Fibroblast of lung (primary cell): ENCODE measurements around the gene MAEA. TPM values are rescaled to one million over a fixed set of nuclear protein-coding genes. Genes with fewer than 3 reads are reported as not detected.

ENCODE experiments used
- DNase-seq, 2 donors: peaks; one replicate each; pipeline versions ENCODE4 v3.0.0 to v3.0.0-alpha.2; 2010; ENCODE audit warnings: low read depth in 2 of 2
- H2AFZ ChIP-seq: 2 replicates; pipeline ENCODE4 v1.5.1; 2012; ENCODE audit warnings: low read length, control low read depth, inconsistent platforms
- H3K27ac ChIP-seq: 2 replicates; pipeline ENCODE4 v1.5.1; 2011; ENCODE audit warnings: low read length, control low read depth; ENCODE audit not compliant: insufficient read depth
- H3K27me3 ChIP-seq: 2 replicates; pipeline ENCODE4 v1.5.1; 2011; ENCODE audit warnings: mild to moderate bottlenecking, low read length; ENCODE audit not compliant: control insufficient read depth, insufficient read depth
- H3K36me3 ChIP-seq: 2 replicates; pipeline ENCODE4 v1.5.1; 2011; ENCODE audit warnings: low read length; ENCODE audit not compliant: control insufficient read depth, insufficient read depth
- H3K4me1 ChIP-seq: 2 replicates; pipeline ENCODE4 v1.5.1; 2011; ENCODE audit warnings: low read length; ENCODE audit not compliant: control insufficient read depth, insufficient read depth; ENCODE audit errors: extremely low read depth
- H3K4me2 ChIP-seq: 2 replicates; pipeline ENCODE4 v1.5.1; 2011; ENCODE audit warnings: low read length, control low read depth; ENCODE audit not compliant: insufficient read depth; ENCODE audit errors: extremely low read depth
- H3K4me3 ChIP-seq, 4 experiments: fragments of 200-600 bp in 1 of 4; sonication (generic) in 1 of 4; replicated peaks in 1 of 4; 2 replicates each; pipeline ENCODE4 v1.5.1; 2011 to 2016; ENCODE audit warnings: low read length in 4 of 4, low read depth in 3 of 4, mild to moderate bottlenecking in 3 of 4, control low read depth in 2 of 4, inconsistent platforms in 1 of 4, mixed read lengths in 1 of 4; ENCODE audit not compliant: insufficient read depth in 1 of 4; ENCODE audit errors: control extremely low read depth in 1 of 4
- H3K79me2 ChIP-seq: 2 replicates; pipeline ENCODE4 v1.5.1; 2012; ENCODE audit warnings: mild to moderate bottlenecking, low read length, inconsistent platforms; ENCODE audit not compliant: control insufficient read depth, insufficient read depth
- H3K9ac ChIP-seq: 2 replicates; pipeline ENCODE4 v1.5.1; 2011; ENCODE audit warnings: mild to moderate bottlenecking, low read length, control low read depth; ENCODE audit not compliant: insufficient read depth
- H3K9me3 ChIP-seq: 2 replicates; pipeline ENCODE4 v1.5.1; 2012; ENCODE audit warnings: low read depth, low read length; ENCODE audit not compliant: control insufficient read depth, insufficient read depth
- H4K20me1 ChIP-seq: 2 replicates; pipeline ENCODE4 v1.5.1; 2011; ENCODE audit warnings: low read length; ENCODE audit not compliant: control insufficient read depth, insufficient read depth; ENCODE audit errors: extremely low read depth
- EZH2 ChIP-seq: IDR thresholded peaks from 2 replicates; pipeline ENCODE4 v1.5.1; 2012; ENCODE audit warnings: low read length, control low read depth, mild to moderate bottlenecking; ENCODE audit errors: missing control alignments
- polyA plus RNA-seq, 2 donors: library from polyadenylated mRNA; depleted of rRNA in 1 of 2; stranded (reverse) in 1 of 2; unstranded in 1 of 2; fragments of >200 nt; gene quantifications; 2 replicates each; pipeline ENCODE4 v1.2.1, GENCODE V29; 2011 to 2012; ENCODE audit warnings: missing spikeins in 1 of 2
- total RNA-seq: library from RNA; depleted of rRNA; stranded (reverse); fragments of >200 nt; gene quantifications from 2 replicates; pipeline ENCODE4 v1.2.1, GENCODE V29; 2014
- TF ChIP-seq, protein P1 (sequence below), 2 donors: IDR thresholded peaks in 1 of 2; conservative IDR thresholded peaks in 1 of 2; 1 replicate in 1 of 2; 2 replicates in 1 of 2; pipeline ENCODE4 v1.5.1; 2011 to 2012; ENCODE audit warnings: low read length in 2 of 2, control low read depth in 1 of 2, inconsistent platforms in 1 of 2, low read depth in 1 of 2, mild to moderate bottlenecking in 1 of 2

MAEA gene
- total and polyA plus RNA-seq, 2 donors (not counting 1 experiment from before 2014, with no cell fraction given): 44.3 to 53.8 TPM

DNA sequence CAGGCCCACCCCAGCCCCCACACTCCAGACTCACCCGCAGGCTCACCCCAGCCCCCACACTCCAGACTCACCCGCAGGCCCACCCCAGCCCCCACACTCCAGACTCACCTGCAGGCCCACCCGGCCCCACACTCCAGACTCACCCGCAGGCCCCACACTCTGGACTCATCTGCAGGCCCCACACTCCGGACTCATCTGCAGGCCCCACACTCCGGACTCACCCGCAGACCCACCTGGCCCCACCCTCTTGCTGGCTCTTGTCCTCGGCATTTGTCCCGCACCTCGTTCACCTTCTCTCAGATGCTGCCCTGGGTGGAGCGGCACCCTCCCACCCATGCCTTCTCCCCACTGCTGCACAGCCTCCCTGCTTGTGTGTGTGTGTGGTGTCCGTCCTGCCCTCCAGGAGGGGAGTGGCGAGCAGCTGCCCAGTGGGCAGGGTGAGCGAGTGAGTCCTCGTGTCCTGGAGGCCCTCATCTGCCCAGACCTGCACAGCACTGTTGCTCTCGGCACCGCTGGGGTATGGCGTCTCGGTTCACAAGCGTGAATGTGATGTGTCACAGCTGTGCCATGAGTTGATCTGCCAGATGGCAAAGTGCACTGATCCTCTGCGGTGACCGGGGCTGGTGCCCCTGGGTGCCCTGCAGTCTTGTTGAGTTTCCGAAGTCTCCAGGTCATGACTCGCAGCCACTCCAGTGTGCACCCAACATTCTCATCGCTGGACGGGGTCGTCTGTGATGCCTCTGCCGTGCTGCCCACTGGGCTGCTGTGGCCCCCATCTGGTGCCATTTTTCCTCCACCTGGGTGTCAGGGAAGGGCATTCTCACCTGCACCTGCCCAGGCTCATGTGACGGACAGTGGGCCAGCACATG is 27.7 kb downstream of the MAEA start:
- Histone ChIP-seq H3K9ac (no peak overlapping the region), H3K4me1 (no peaks in the 10 kb centered on the region), H3K79me2 (peaks cover 6% of the 10 kb centered on the region), H3K4me2 (no peak overlapping the region), H3K36me3 (peaks cover 22% of the 10 kb centered on the region), H3K27me3 (no peaks in the 10 kb centered on the region), H3K27ac (no peak overlapping the region), H4K20me1 (no peaks in the 10 kb centered on the region), H2AFZ (no peak overlapping the region), H3K9me3 (no peaks in the 10 kb centered on the region), H3K4me3 (no peak overlapping the region)
- TF ChIP-seq EZH2: no peak
- TF ChIP-seq, protein P1, sequence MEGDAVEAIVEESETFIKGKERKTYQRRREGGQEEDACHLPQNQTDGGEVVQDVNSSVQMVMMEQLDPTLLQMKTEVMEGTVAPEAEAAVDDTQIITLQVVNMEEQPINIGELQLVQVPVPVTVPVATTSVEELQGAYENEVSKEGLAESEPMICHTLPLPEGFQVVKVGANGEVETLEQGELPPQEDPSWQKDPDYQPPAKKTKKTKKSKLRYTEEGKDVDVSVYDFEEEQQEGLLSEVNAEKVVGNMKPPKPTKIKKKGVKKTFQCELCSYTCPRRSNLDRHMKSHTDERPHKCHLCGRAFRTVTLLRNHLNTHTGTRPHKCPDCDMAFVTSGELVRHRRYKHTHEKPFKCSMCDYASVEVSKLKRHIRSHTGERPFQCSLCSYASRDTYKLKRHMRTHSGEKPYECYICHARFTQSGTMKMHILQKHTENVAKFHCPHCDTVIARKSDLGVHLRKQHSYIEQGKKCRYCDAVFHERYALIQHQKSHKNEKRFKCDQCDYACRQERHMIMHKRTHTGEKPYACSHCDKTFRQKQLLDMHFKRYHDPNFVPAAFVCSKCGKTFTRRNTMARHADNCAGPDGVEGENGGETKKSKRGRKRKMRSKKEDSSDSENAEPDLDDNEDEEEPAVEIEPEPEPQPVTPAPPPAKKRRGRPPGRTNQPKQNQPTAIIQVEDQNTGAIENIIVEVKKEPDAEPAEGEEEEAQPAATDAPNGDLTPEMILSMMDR (conservative IDR thresholded peaks at IDR 0.05 in 1 of 2, IDR thresholded peaks at IDR 0.05 in 1 of 2; ENCODE audit: low read depth in 1 of 2, low read length in 2 of 2): no peak
- DNase-seq: no peak

DNA sequence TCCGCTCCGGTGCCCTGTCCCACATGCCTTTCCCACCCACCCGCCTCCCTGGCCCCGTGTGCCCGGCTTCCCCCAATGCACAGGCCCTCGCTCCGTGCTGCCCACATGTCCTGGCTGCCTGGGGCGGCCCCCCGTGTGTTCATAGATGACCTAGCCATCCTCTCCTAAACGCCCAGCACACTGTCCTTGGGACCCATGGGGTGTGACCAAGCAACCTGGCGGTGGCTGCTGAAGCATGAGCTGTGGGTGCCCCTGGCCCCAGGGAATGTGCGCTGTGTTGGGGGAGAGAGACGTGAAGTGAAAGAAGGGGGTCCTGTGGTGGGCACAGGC is 28.3 kb downstream of the MAEA start:
- DNase-seq: no peak
- H3K27ac ChIP-seq: no peak overlapping the region
- H3K36me3 ChIP-seq: peaks cover 19% of the 10 kb centered on the region
- H3K27me3 ChIP-seq: no peaks in the 10 kb centered on the region
- H3K9me3 ChIP-seq: no peaks in the 10 kb centered on the region
- H3K9ac ChIP-seq: no peak overlapping the region
- H3K4me3 ChIP-seq: no peak overlapping the region
- H3K79me2 ChIP-seq: peaks cover under 1% of the 10 kb centered on the region
- H4K20me1 ChIP-seq: no peaks in the 10 kb centered on the region
- no peak for TF ChIP-seq EZH2
- TF ChIP-seq, protein P1 (conservative IDR thresholded peaks at IDR 0.05 in 1 of 2, IDR thresholded peaks at IDR 0.05 in 1 of 2; ENCODE audit: low read depth in 1 of 2, low read length in 2 of 2): no peak
- no peak overlapping the region for H3K4me2 ChIP-seq
- H2AFZ ChIP-seq: no peak overlapping the region
- no peaks in the 10 kb centered on the region for H3K4me1 ChIP-seq

DNA sequence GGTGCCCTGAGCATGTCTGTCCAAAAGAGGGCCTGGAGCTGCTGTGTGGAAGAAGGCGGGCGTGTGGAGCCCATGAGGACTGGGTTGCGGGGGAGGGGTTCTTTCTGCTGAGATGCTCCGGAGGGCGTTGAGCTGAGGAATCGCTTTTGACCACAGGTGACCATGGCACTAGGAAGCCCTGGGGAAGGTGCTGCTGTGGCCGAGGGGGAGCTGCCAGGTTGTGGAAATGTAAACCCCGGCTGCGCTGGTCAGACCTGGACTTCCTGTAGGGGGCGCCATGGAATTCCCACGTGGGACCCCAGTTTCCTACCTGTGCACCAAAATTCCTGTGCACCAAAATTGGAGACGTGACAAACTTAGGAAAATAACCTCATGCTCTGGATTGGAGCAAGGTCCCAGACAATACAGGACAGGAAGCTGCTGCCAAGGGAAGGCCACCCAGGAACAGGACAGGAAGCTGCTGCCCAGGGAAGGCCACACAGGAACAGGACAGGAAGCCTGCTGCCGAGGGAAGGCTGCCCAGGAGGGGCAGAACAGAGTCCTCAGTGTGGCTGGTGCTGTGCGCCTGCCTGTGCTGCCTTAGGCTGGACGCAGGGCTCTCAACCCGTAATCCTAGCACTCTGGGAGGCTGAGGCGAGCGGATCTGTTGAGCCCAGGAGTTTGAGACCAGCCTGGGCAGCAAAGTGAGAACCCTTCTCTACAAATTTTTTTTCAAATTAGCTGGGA is 29.0 kb downstream of the MAEA start:
- Histone ChIP-seq H3K27me3 (no peaks in the 10 kb centered on the region), H3K4me3 (no peak overlapping the region), H3K9ac (no peak overlapping the region), H3K79me2 (no peaks in the 10 kb centered on the region), H3K36me3 (peaks cover 19% of the 10 kb centered on the region), H3K4me2 (no peak overlapping the region), H3K9me3 (peaks cover 2% of the 10 kb centered on the region), H2AFZ (no peak overlapping the region), H4K20me1 (no peaks in the 10 kb centered on the region), H3K4me1 (no peaks in the 10 kb centered on the region), H3K27ac (no peak overlapping the region)
- DNase-seq: no peak
- TF ChIP-seq EZH2: no peak
- TF ChIP-seq, protein P1 (conservative IDR thresholded peaks at IDR 0.05 in 1 of 2, IDR thresholded peaks at IDR 0.05 in 1 of 2; ENCODE audit: low read depth in 1 of 2, low read length in 2 of 2): peak in 1 of 2 donors; percentile 11
